Upper lobe of left lung (tissue), 4 donors: ENCODE results near the gene HAX1.

ENCODE experiments used
- CTCF ChIP-seq, 6 experiments: fragments of 450-650 bp in 4 of 6; fragments of 200-600 bp in 2 of 6; sonication (generic) in 2 of 6; IDR thresholded peaks; one replicate each; pipeline ENCODE4 v1.5.1; 2016 to 2019; ENCODE audit warnings: antibody characterized with exemption in 6 of 6
- EP300 ChIP-seq, 4 donors: sonication (generic); formaldehyde crosslinking; IDR thresholded peaks; one replicate each; pipeline ENCODE4 v1.5.1; 2017; ENCODE audit warnings: antibody characterized with exemption in 4 of 4, control low read depth in 2 of 4
- POLR2A ChIP-seq, 4 donors: fragments of 450-650 bp; IDR thresholded peaks; one replicate each; pipeline ENCODE4 v1.5.1; 2016 to 2017; ENCODE audit warnings: antibody characterized with exemption in 4 of 4, mild to moderate bottlenecking in 2 of 4

- no peak for TF ChIP-seq POLR2A (IDR thresholded peaks at IDR 0.05)
- no peak for TF ChIP-seq CTCF (IDR thresholded peaks at IDR 0.05)
- no peak for TF ChIP-seq EP300 (IDR thresholded peaks at IDR 0.05)
Measured at GRCh38 chr1:154306151-154306550, 33.7 kb downstream of the HAX1 start.
